Endothelial cell of umbilical vein (primary cell): Measurements from ENCODE around the gene KIF21B. TPM values are rescaled to one million over a fixed set of nuclear protein-coding genes. Genes with fewer than 3 reads are reported as not detected.
"Not testable (repeated sequence)": the region's sequence is repeated elsewhere in the genome, so short reads cannot be mapped to it uniquely, and the experiment has no call there.

Experiments used
- BruUV-seq: library from RNA; stranded (reverse); fragments of 400-500 nt; replicated peaks from 2 replicates; lab custom pipeline; 2021; lab: Mats Ljungman, UMichigan
- CTCF ChIA-PET: fragments of 300-600, 350-600 bp; sonication (Branson Sonifier 250); formaldehyde crosslinking; loops from one replicate; lab custom pipeline; 2021; ENCODE audit warnings: antibody characterized with exemption, inconsistent platforms; lab: Charles Lee
- POLR2A ChIA-PET: fragments of 300-600, 350-600 bp; sonication (Branson Sonifier 250); formaldehyde crosslinking; loops from one replicate; lab custom pipeline; 2021; ENCODE audit warnings: antibody characterized with exemption, inconsistent platforms; lab: Charles Lee
- DNase-seq: peaks from one replicate; pipeline ENCODE4 v3.0.0-alpha.2; 2011; ENCODE audit warnings: low read depth, low spot score
- FAIRE-seq: peaks from 2 replicates; lab custom pipeline; 2011; peaks lifted over from hg19 to GRCh38; lab: Jason Lieb, UNC
- H2AFZ ChIP-seq: 2 replicates; pipeline ENCODE4 v1.6.0; 2012; ENCODE audit warnings: low read depth, low read length, control low read depth, inconsistent platforms
- H3K27ac ChIP-seq: 2 replicates; pipeline ENCODE4 v1.5.1; 2011; ENCODE audit warnings: low read depth, mild to moderate bottlenecking, control low read depth, low read length, moderate library complexity; ENCODE audit not compliant: insufficient read depth
- H3K27me3 ChIP-seq, 2 experiments: 2 replicates each; pipeline versions ENCODE4 v1.6.0 to v1.6.1; 2011; ENCODE audit warnings: low read length in 2 of 2, mixed read lengths in 1 of 2; ENCODE audit not compliant: control insufficient read depth in 2 of 2, insufficient read depth in 2 of 2
- H3K36me3 ChIP-seq, 2 experiments: 2 replicates in 1 of 2; 3 replicates in 1 of 2; pipeline ENCODE4 v1.5.1; 2011; ENCODE audit warnings: low read length in 2 of 2, mild to moderate bottlenecking in 1 of 2, moderate library complexity in 1 of 2; ENCODE audit not compliant: control insufficient read depth in 2 of 2, insufficient read depth in 2 of 2; ENCODE audit errors: extremely low read depth in 1 of 2
- H3K4me1 ChIP-seq: 3 replicates; pipeline ENCODE4 v1.5.1; 2011; ENCODE audit warnings: mild to moderate bottlenecking, low read length; ENCODE audit not compliant: control insufficient read depth, insufficient read depth; ENCODE audit errors: extremely low read depth
- H3K4me2 ChIP-seq: 2 replicates; pipeline ENCODE4 v1.6.1; 2011; ENCODE audit warnings: low read length, control low read depth, mixed read lengths; ENCODE audit not compliant: insufficient read depth
- H3K4me3 ChIP-seq, 3 experiments: fragments of 200-600 bp in 1 of 3; sonication (generic), shearing (Covaris generic) in 1 of 3; replicated peaks in 1 of 3; 2 replicates each; pipeline ENCODE4 v1.5.1; 2011 to 2016; ENCODE audit warnings: control low read depth in 3 of 3, low read length in 3 of 3, mild to moderate bottlenecking in 2 of 3, inconsistent platforms in 1 of 3, low read depth in 1 of 3, moderate library complexity in 1 of 3; ENCODE audit not compliant: insufficient read depth in 1 of 3
- H3K79me2 ChIP-seq: 2 replicates; pipeline ENCODE4 v1.6.0; 2012; ENCODE audit warnings: low read length, inconsistent platforms; ENCODE audit not compliant: control insufficient read depth, insufficient read depth
- H3K9ac ChIP-seq: replicated peaks from 2 replicates; pipeline ENCODE3; 2011; ENCODE audit warnings: low read length, control low read depth; ENCODE audit not compliant: insufficient read depth; ENCODE audit errors: extremely low read depth
- H3K9me1 ChIP-seq: replicated peaks from 3 replicates; pipeline ENCODE4 v1.6.0; 2011; ENCODE audit warnings: mild to moderate bottlenecking, low read length; ENCODE audit not compliant: control insufficient read depth, insufficient read depth; ENCODE audit errors: extremely low read depth
- H3K9me3 ChIP-seq: replicated peaks from 2 replicates; pipeline ENCODE4 v1.5.1; 2012; ENCODE audit warnings: low read length, inconsistent platforms; ENCODE audit not compliant: control insufficient read depth, insufficient read depth
- H4K20me1 ChIP-seq: replicated peaks from 2 replicates; pipeline ENCODE3; 2011; ENCODE audit warnings: mild to moderate bottlenecking, low read length; ENCODE audit not compliant: control insufficient read depth, insufficient read depth; ENCODE audit errors: extremely low read depth
- CTCF ChIP-seq, 2 donors: IDR thresholded peaks; 1 replicate in 1 of 2; 2 replicates in 1 of 2; pipeline ENCODE4 v1.5.1; 2011; ENCODE audit warnings: low read length in 2 of 2, mild to moderate bottlenecking in 2 of 2, moderate library complexity in 2 of 2, control low read depth in 1 of 2, inconsistent platforms in 1 of 2, low read depth in 1 of 2; ENCODE audit not compliant: insufficient read depth in 1 of 2; ENCODE audit errors: extremely low read depth in 1 of 2
- EZH2 ChIP-seq: IDR thresholded peaks from 2 replicates; pipeline ENCODE4 v1.6.1; 2012; ENCODE audit warnings: borderline replicate concordance, low read depth, mild to moderate bottlenecking, moderate library complexity, low read length, inconsistent platforms; ENCODE audit not compliant: severe bottlenecking
- FOS ChIP-seq: IDR thresholded peaks from 2 replicates; pipeline ENCODE4 v1.6.1; 2011; ENCODE audit warnings: mild to moderate bottlenecking, low read length, moderate library complexity, borderline replicate concordance; ENCODE audit not compliant: insufficient read depth
- GATA2 ChIP-seq: IDR thresholded peaks from 2 replicates; pipeline ENCODE4 v1.7.0; 2011; ENCODE audit warnings: low read depth, mild to moderate bottlenecking, moderate library complexity, mixed read lengths, low read length; ENCODE audit not compliant: insufficient read length, insufficient read depth
- JUN ChIP-seq: IDR thresholded peaks from 2 replicates; pipeline ENCODE4 v1.6.1; 2011; ENCODE audit warnings: borderline replicate concordance, low read depth; ENCODE audit not compliant: insufficient read length, insufficient read depth
- MYC ChIP-seq: IDR thresholded peaks from one replicate; pipeline ENCODE4 v1.6.1; 2011; ENCODE audit warnings: mild to moderate bottlenecking, low read depth, low read length
- POLR2A ChIP-seq: IDR thresholded peaks from 2 replicates; pipeline ENCODE4 v1.6.1; 2012; ENCODE audit warnings: low read depth, mild to moderate bottlenecking, control low read depth, low read length
- POLR2AphosphoS5 ChIP-seq: IDR thresholded peaks from 2 replicates; pipeline ENCODE4 v1.6.1; 2012; ENCODE audit warnings: low read depth, mild to moderate bottlenecking, control low read depth, low read length, moderate library complexity; ENCODE audit not compliant: insufficient read depth
- dilution Hi-C: fragments of 300-500 bp; cut with MboI; formaldehyde crosslinking; loops from one replicate; pipeline ENCODE4 v1.15.0; 2019; ENCODE audit warnings: low sequenced_read_pairs; ENCODE audit not compliant: extremely low pct_ligation_motif_present
- intact Hi-C: fragments of 100-400 bp; cut with micrococcal nuclease; formaldehyde crosslinking; loops from one replicate; pipeline ENCODE4 v1.10.0; 2022
- polyA plus RNA-seq, 4 experiments: library from polyadenylated mRNA; depleted of rRNA in 3 of 4; stranded (reverse) in 3 of 4; unstranded in 1 of 4; fragments of >200 nt; gene quantifications; 2 replicates each; pipeline versions ENCODE4 v1.2.1 to v1.2.3, GENCODE V29; 2011 to 2012; ENCODE audit warnings: missing spikeins in 1 of 4
- total RNA-seq: library from RNA; stranded (reverse); gene quantifications from 2 replicates; pipeline ENCODE4 v1.2.3, GENCODE V29; 2021
- TF ChIP-seq, protein P1 (sequence below): IDR thresholded peaks from 2 replicates; pipeline ENCODE4 v1.6.1; 2011; ENCODE audit not compliant: insufficient read depth, insufficient read length

The KIF21B gene
- total and polyA plus RNA-seq, 2 donors (not counting 3 experiments of a cell fraction or from before 2014, with no cell fraction given), result 1.9 to 4.4 TPM

DNA sequence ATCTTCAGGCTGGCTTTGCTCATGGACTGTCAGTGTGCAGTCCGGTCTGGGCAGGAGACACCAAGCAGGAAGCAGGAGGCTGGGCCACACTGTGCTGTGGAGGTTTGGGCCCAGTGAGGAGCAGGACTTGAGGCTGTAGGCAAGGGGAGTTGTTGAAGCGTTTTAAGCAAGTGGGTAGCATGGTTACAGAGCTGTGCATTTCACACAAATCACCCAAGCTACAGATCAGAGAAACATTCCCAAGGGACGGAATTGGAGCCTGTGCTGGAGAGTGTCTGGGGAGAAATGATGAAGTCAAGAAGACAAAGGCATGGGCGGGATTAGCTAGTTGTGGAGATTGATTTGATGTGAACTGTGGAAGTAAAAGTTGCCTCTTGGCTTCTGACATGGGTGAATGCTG lies 60.9 kb downstream of the KIF21B start:
- FAIRE-seq (no peak), DNase-seq (no peak)
- BruUV-seq, result no TSS peak
- no peaks in the 10 kb centered on the region for H4K20me1 ChIP-seq
- H3K9ac ChIP-seq, result no peak overlapping the region
- ChIA-PET POLR2A (no interaction called here), CTCF (interaction anchor here (0.6 to 2.0 kb wide), 4 partner anchors 9 to 1320 kb away, joined by 3 to 12 read pairs (median 4); no protein-coding TSS in a partner anchor)
- TF ChIP-seq, protein P1, sequence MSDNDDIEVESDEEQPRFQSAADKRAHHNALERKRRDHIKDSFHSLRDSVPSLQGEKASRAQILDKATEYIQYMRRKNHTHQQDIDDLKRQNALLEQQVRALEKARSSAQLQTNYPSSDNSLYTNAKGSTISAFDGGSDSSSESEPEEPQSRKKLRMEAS, result no peak
- TF ChIP-seq GATA2, result no peak
- TF ChIP-seq MYC, result no peak
- no peak for TF ChIP-seq CTCF (IDR thresholded peaks at IDR 0.05; ENCODE audit: extremely low read depth in 1 of 2, insufficient read depth in 1 of 2, low read depth in 1 of 2, low read length in 2 of 2)
- TF ChIP-seq JUN, result no peak
- TF ChIP-seq FOS, result no peak
- TF ChIP-seq EZH2, result no peak
- TF ChIP-seq POLR2A, result no peak
- no peak for TF ChIP-seq POLR2AphosphoS5
- no peak overlapping the region for H3K4me3 ChIP-seq
- intact Hi-C loops, result no loop called here
- no peaks in the 10 kb centered on the region for H3K79me2 ChIP-seq
- peaks cover 0 to 1% of the 10 kb centered on the region in 2 experiments for H3K27me3 ChIP-seq
- H3K9me1 ChIP-seq, result no peaks in the 10 kb centered on the region
- no peak overlapping the region for H3K4me2 ChIP-seq
- no peak overlapping the region for H3K27ac ChIP-seq
- H3K36me3 ChIP-seq, result no peaks in the 10 kb centered on the region
- no peaks in the 10 kb centered on the region for H3K4me1 ChIP-seq
- H3K9me3 ChIP-seq, result no peaks in the 10 kb centered on the region
- dilution Hi-C loops, result no loop called here
- H2AFZ ChIP-seq, result no peak overlapping the region

DNA sequence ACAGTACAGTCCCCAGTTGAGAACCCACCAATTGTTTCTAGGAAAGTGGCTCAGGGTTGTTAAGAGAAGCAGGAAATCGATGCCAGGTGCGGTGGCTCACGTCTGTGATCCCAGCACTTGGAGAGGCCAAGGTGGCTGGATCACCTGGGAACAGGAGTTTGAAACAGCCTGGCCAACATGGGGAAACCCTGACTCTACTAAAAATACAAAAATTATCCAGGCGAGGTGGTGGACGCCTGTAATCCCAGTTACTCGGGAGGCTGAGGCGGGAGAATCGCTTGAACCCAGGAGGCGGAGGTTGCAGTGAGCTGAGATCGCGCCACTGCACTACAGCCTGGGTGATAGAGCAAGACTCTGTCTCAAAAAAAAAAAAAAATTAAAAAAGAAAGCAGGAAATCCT lies 61.4 kb downstream of the KIF21B start:
- H3K36me3 ChIP-seq, H3K79me2 ChIP-seq, dilution Hi-C loops, BruUV-seq, H3K9me1 ChIP-seq, H3K9me3 ChIP-seq, FAIRE-seq, H3K4me2 ChIP-seq, intact Hi-C loops, DNase-seq, H3K9ac ChIP-seq, H3K4me1 ChIP-seq, H3K27ac ChIP-seq, H3K4me3 ChIP-seq, H2AFZ ChIP-seq, H4K20me1 ChIP-seq, POLR2A ChIA-PET, H3K27me3 ChIP-seq: not testable (repeated sequence)
- CTCF ChIA-PET, result interaction anchor here (0.9 to 2.0 kb wide), 2 partner anchors 10 to 81 kb away, joined by 3 to 12 read pairs; no protein-coding TSS in a partner anchor
